Neuronal stem cell (in vitro differentiated cells): ENCODE results near the gene TSPAN14.

Experiments used
- DNase-seq: peaks from one replicate; pipeline ENCODE4 v3.0.0-alpha.2; 2013; ENCODE audit warnings: low spot score
- H2AFZ ChIP-seq: one replicate; pipeline ENCODE4 v1.6.1; 2013; ENCODE audit warnings: mild to moderate bottlenecking, low read length, inconsistent platforms
- H2AK5ac ChIP-seq: 2 replicates; pipeline ENCODE4 v1.6.1; 2013; ENCODE audit warnings: low read depth, mild to moderate bottlenecking, inconsistent platforms, low read length, moderate library complexity, mixed read lengths
- H2BK120ac ChIP-seq: 2 replicates; pipeline ENCODE4 v1.6.1; 2013; ENCODE audit warnings: low read depth, mild to moderate bottlenecking, inconsistent platforms, low read length, moderate library complexity, mixed read lengths
- H2BK12ac ChIP-seq: one replicate; pipeline ENCODE4 v1.6.1; 2013; ENCODE audit warnings: low read length, inconsistent platforms
- H2BK15ac ChIP-seq: 2 replicates; pipeline ENCODE4 v1.6.1; 2013; ENCODE audit warnings: mild to moderate bottlenecking, low read length, inconsistent platforms, mixed read lengths
- H2BK5ac ChIP-seq: one replicate; pipeline ENCODE4 v1.6.1; 2013; ENCODE audit warnings: inconsistent platforms, mild to moderate bottlenecking, low read length, moderate library complexity
- H3K14ac ChIP-seq: one replicate; pipeline ENCODE4 v1.6.1; 2013; ENCODE audit warnings: low read length, inconsistent platforms
- H3K18ac ChIP-seq: 2 replicates; pipeline ENCODE4 v1.6.1; 2013; ENCODE audit warnings: low read length, inconsistent platforms
- H3K23ac ChIP-seq: 2 replicates; pipeline ENCODE4 v1.6.1; 2013; ENCODE audit warnings: low read depth, mild to moderate bottlenecking, mixed read lengths, low read length, inconsistent platforms; ENCODE audit not compliant: poor library complexity
- H3K27ac ChIP-seq: replicated peaks from 3 replicates; pipeline ENCODE4 v1.5.1; 2013; ENCODE audit warnings: low read length, inconsistent platforms
- H3K27me3 ChIP-seq, 3 experiments: 2 replicates each; pipeline ENCODE4 v1.6.1; 2013; ENCODE audit warnings: low read length in 3 of 3, mild to moderate bottlenecking in 2 of 3, inconsistent platforms in 1 of 3, low read depth in 1 of 3, mixed read lengths in 1 of 3, moderate library complexity in 1 of 3; ENCODE audit not compliant: control insufficient read depth in 3 of 3, insufficient read depth in 3 of 3
- H3K36me3 ChIP-seq, 2 donors: replicated peaks in 1 of 2; 2 replicates each; pipeline ENCODE4 v1.6.1; 2013; ENCODE audit warnings: low read length in 2 of 2; ENCODE audit not compliant: control insufficient read depth in 2 of 2, insufficient read depth in 2 of 2
- H3K4ac ChIP-seq: 2 replicates; pipeline ENCODE4 v1.6.1; 2013; ENCODE audit warnings: inconsistent platforms, mild to moderate bottlenecking, low read length, moderate library complexity
- H3K4me1 ChIP-seq, 2 donors: 1 replicate in 1 of 2; 2 replicates in 1 of 2; pipeline ENCODE4 v1.6.1; 2013; ENCODE audit warnings: low read length in 2 of 2, low read depth in 1 of 2; ENCODE audit not compliant: control insufficient read depth in 2 of 2, insufficient read depth in 1 of 2
- H3K4me2 ChIP-seq: one replicate; pipeline ENCODE4 v1.6.1; 2013; ENCODE audit warnings: mild to moderate bottlenecking, low read length, inconsistent platforms; ENCODE audit not compliant: insufficient read depth, poor library complexity, severe bottlenecking
- H3K4me3 ChIP-seq, 2 donors: 2 replicates each; pipeline ENCODE4 v1.5.1; 2013; ENCODE audit warnings: low read length in 2 of 2, mild to moderate bottlenecking in 2 of 2, inconsistent platforms in 1 of 2, moderate library complexity in 1 of 2
- H3K79me1 ChIP-seq: one replicate; pipeline ENCODE4 v1.6.1; 2013; ENCODE audit warnings: low read depth, mild to moderate bottlenecking, inconsistent platforms, low read length, moderate library complexity
- H3K9ac ChIP-seq: one replicate; pipeline ENCODE4 v1.6.1; 2013; ENCODE audit warnings: mild to moderate bottlenecking, low read depth, low read length, inconsistent platforms; ENCODE audit not compliant: poor library complexity
- H3K9me3 ChIP-seq, 2 donors: replicated peaks in 1 of 2; 2 replicates each; pipeline versions ENCODE3 to v1.6.1; 2013; ENCODE audit warnings: low read length in 2 of 2, mild to moderate bottlenecking in 2 of 2, inconsistent platforms in 1 of 2, low read depth in 1 of 2, mixed read lengths in 1 of 2, moderate library complexity in 1 of 2; ENCODE audit not compliant: control insufficient read depth in 2 of 2, insufficient read depth in 1 of 2
- H4K8ac ChIP-seq: one replicate; pipeline ENCODE4 v1.6.1; 2013; ENCODE audit warnings: low read depth, mild to moderate bottlenecking, inconsistent platforms, low read length, moderate library complexity
- H4K91ac ChIP-seq: one replicate; pipeline ENCODE4 v1.6.1; 2013; ENCODE audit warnings: low read length, low read depth, mild to moderate bottlenecking, inconsistent platforms; ENCODE audit not compliant: poor library complexity
- WGBS, 2 donors: extraction: QIAGEN DNeasy Blood & Tissue Kit; methylation state at CpG; one replicate each; pipeline ENCODE4 v1.1.7; 2013; ENCODE audit warnings: missing lambda C conversion rate in 2 of 2, mixed read lengths in 1 of 2; ENCODE audit not compliant: insufficient read length in 2 of 2, insufficient replicate concordance in 1 of 2; ENCODE audit errors: extremely low coverage in 2 of 2; 5-methylcytosine and 5-hydroxymethylcytosine counted together

TSPAN14 gene

GRCh38 chr10:80410578-80411145 lies 43.4 kb upstream of the TSPAN14 start:
- no peak overlapping the region for H3K4me2 ChIP-seq
- no peak overlapping the region for H2BK120ac ChIP-seq
- peaks cover 15 to 34% of the 10 kb centered on the region in 2 donors for H3K4me1 ChIP-seq
- H3K9me3 ChIP-seq: no peaks in the 10 kb centered on the region
- no peak overlapping the region for H4K8ac ChIP-seq
- no CpG with 5 or more reads among the region's 5 CpGs for WGBS, 2 donors
- no peak overlapping the region for H3K4ac ChIP-seq
- no peak overlapping the region for H3K14ac ChIP-seq
- peaks cover 3 to 38% of the 10 kb centered on the region in 2 donors for H3K36me3 ChIP-seq
- no peak overlapping the region for H2BK15ac ChIP-seq
- no peak overlapping the region for H2AK5ac ChIP-seq
- no peak overlapping the region for H3K27ac ChIP-seq
- no peak overlapping the region for H2AFZ ChIP-seq
- H2BK12ac ChIP-seq: no peak overlapping the region
- H3K9ac ChIP-seq: no peak overlapping the region
- no peaks in the 10 kb centered on the region for H3K27me3 ChIP-seq
- no peak overlapping the region for H2BK5ac ChIP-seq
- H4K91ac ChIP-seq: no peak overlapping the region
- no peak for DNase-seq
- H3K79me1 ChIP-seq: peaks cover 11% of the 10 kb centered on the region
- no peak overlapping the region for H3K23ac ChIP-seq
- no peak overlapping the region for H3K18ac ChIP-seq
- no peak overlapping the region for H3K4me3 ChIP-seq

GRCh38 chr10:80411267-80411668 lies 42.8 kb upstream of the TSPAN14 start:
- DNase-seq: no peak
- H3K4me2 ChIP-seq: no peak overlapping the region
- H2BK120ac ChIP-seq: no peak overlapping the region
- no peak overlapping the region for H2BK12ac ChIP-seq
- no peak overlapping the region for H3K14ac ChIP-seq
- H3K4ac ChIP-seq: no peak overlapping the region
- H2BK15ac ChIP-seq: no peak overlapping the region
- H3K79me1 ChIP-seq: peaks cover 11% of the 10 kb centered on the region
- H3K23ac ChIP-seq: no peak overlapping the region
- H3K27ac ChIP-seq: no peak overlapping the region
- no peaks in the 10 kb centered on the region for H3K9me3 ChIP-seq
- no peak overlapping the region for H4K8ac ChIP-seq
- H4K91ac ChIP-seq: no peak overlapping the region
- no peak overlapping the region for H3K9ac ChIP-seq
- H2AK5ac ChIP-seq: no peak overlapping the region
- H2BK5ac ChIP-seq: no peak overlapping the region
- H3K36me3 ChIP-seq: peaks cover 3 to 38% of the 10 kb centered on the region in 2 donors
- no peak overlapping the region for H3K18ac ChIP-seq
- H3K27me3 ChIP-seq: no peaks in the 10 kb centered on the region
- peaks cover 15 to 40% of the 10 kb centered on the region in 2 donors for H3K4me1 ChIP-seq
- H3K4me3 ChIP-seq: no peak overlapping the region
- H2AFZ ChIP-seq: no peak overlapping the region
- no CpG with 5 or more reads among the region's 2 CpGs for WGBS, 2 donors

- no peak overlapping the region for H3K18ac ChIP-seq
- no peak for DNase-seq
- H3K14ac ChIP-seq: no peak overlapping the region
- H3K9ac ChIP-seq: no peak overlapping the region
- peaks cover 3 to 38% of the 10 kb centered on the region in 2 donors for H3K36me3 ChIP-seq
- H3K9me3 ChIP-seq: no peaks in the 10 kb centered on the region
- WGBS, 2 donors: no CpG with 5 or more reads among the region's 1 CpG
- peaks cover 18 to 45% of the 10 kb centered on the region in 2 donors for H3K4me1 ChIP-seq
- no peak overlapping the region for H2BK15ac ChIP-seq
- peaks cover 11% of the 10 kb centered on the region for H3K79me1 ChIP-seq
- no peak overlapping the region for H3K27ac ChIP-seq
- H3K27me3 ChIP-seq: no peaks in the 10 kb centered on the region
- H3K4me3 ChIP-seq: no peak overlapping the region
- no peak overlapping the region for H2BK5ac ChIP-seq
- H2BK120ac ChIP-seq: no peak overlapping the region
- no peak overlapping the region for H2BK12ac ChIP-seq
- H3K4ac ChIP-seq: no peak overlapping the region
- no peak overlapping the region for H4K8ac ChIP-seq
- no peak overlapping the region for H2AFZ ChIP-seq
- H3K23ac ChIP-seq: no peak overlapping the region
- no peak overlapping the region for H2AK5ac ChIP-seq
- H3K4me2 ChIP-seq: no peak overlapping the region
- H4K91ac ChIP-seq: no peak overlapping the region
Observed at GRCh38 chr10:80411681-80412220, 42.4 kb upstream of the TSPAN14 start.

- H4K91ac ChIP-seq: no peak overlapping the region
- H3K79me1 ChIP-seq: peaks cover 11% of the 10 kb centered on the region
- no peak overlapping the region for H2AK5ac ChIP-seq
- no peak overlapping the region for H3K18ac ChIP-seq
- no peak overlapping the region for H3K23ac ChIP-seq
- no peak overlapping the region for H3K9ac ChIP-seq
- no peak overlapping the region for H4K8ac ChIP-seq
- H3K9me3 ChIP-seq: no peaks in the 10 kb centered on the region
- H2BK120ac ChIP-seq: no peak overlapping the region
- H3K36me3 ChIP-seq: peaks cover 3 to 38% of the 10 kb centered on the region in 2 donors
- H3K4me1 ChIP-seq: peaks cover 19 to 46% of the 10 kb centered on the region in 2 donors
- H3K27me3 ChIP-seq: no peaks in the 10 kb centered on the region
- H3K4me3 ChIP-seq: no peak overlapping the region
- H3K4ac ChIP-seq: no peak overlapping the region
- DNase-seq: no peak
- no peak overlapping the region for H2BK12ac ChIP-seq
- no peak overlapping the region for H3K27ac ChIP-seq
- no peak overlapping the region for H3K14ac ChIP-seq
- WGBS, 2 donors: no CpG with 5 or more reads among the region's 5 CpGs
- no peak overlapping the region for H2BK15ac ChIP-seq
- H3K4me2 ChIP-seq: no peak overlapping the region
- no peak overlapping the region for H2BK5ac ChIP-seq
- H2AFZ ChIP-seq: no peak overlapping the region
Observed at GRCh38 chr10:80412486-80412885, 41.6 kb upstream of the TSPAN14 start.
